GM21526 (cell line): ENCODE measurements around the gene PLA2G10.
"Not testable (repeated sequence)": the region's sequence is repeated elsewhere in the genome, so short reads cannot be mapped to it uniquely, and the experiment has no call there.

Source experiments
- ATAC-seq: cut with Tn5 transposase; IDR thresholded peaks from one replicate; pipeline ENCODE4 v1.9.1; 2021; ENCODE audit warnings: moderate library complexity; ENCODE audit not compliant: unreplicated experiment, low FRiP score

Gene PLA2G10, protein sequence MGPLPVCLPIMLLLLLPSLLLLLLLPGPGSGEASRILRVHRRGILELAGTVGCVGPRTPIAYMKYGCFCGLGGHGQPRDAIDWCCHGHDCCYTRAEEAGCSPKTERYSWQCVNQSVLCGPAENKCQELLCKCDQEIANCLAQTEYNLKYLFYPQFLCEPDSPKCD

DNA sequence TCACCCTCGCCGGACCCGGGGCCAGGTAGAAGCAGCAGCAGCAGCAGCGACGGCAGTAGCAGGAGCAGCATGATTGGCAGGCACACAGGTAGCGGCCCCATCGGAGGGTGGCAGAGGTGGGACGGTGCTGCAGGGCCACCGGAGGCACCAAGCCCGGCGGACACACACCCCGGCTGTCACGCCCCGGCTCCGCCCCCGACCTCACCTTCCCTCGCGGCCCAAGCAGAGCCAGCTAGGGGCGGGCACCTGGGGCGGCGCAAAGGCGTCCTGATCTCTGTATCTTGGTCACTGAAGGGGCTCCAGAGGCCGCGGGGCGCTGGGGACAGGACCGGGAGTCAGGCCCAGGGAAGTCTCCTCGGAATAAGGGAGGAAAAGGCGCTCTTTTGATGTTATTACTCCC, at the start of gene PLA2G10:
TSS of gene PLA2G10 (minus strand) at position 180 of the 400 bp plus-strand sequence. CDS start at position 101, 79 bp downstream.
- not testable (repeated sequence) for ATAC-seq

DNA sequence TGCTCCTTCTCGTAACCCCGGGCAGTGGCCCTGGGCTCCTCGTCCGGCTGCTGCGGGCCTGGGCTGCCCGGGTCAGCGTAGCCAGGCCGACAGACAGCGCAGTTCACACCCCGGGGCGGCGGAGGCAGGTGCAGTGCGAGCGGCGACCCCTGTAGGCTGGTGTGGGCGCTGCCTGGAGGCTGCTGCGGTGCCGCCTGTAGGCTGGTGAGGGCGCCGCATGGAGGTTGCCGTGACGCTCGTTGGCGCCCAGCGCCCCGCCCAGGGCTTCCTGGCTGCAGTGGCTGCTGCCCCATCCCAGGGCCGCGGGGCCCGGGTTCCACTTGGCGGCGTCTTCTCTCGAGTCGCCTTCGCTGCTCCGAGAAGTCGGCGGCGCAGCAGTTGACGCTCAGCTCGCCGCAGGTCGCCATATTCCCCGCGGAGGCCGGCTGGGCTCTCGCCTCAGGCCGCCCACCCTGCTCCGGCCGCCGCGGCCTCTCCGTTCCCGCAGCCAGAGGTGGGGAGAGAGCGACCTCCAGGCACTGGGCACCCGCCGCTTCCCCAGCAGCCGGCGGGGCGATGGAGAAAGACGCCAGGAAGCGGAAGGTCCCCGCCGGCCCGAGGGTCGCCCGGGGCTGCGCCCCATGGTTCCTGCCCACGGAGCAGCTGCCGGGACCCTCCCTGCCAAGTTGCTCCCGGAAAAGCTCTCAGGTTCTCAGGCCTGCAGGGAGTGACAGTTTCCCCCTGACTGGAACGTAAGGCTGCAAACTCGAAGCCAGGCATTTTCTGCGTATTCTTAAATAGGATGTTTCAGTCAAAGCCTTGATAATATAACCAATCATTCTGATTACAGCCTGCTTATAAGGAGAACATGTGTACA, 48.4 kb upstream of the PLA2G10 start, which contains the start of gene NPIPA2:
TSS of gene NPIPA2 (plus strand) at position 261 of the 856 bp plus-strand sequence. CDS start 5,533 bp downstream, outside the sequence.
- peak; percentile 95 for ATAC-seq

DNA sequence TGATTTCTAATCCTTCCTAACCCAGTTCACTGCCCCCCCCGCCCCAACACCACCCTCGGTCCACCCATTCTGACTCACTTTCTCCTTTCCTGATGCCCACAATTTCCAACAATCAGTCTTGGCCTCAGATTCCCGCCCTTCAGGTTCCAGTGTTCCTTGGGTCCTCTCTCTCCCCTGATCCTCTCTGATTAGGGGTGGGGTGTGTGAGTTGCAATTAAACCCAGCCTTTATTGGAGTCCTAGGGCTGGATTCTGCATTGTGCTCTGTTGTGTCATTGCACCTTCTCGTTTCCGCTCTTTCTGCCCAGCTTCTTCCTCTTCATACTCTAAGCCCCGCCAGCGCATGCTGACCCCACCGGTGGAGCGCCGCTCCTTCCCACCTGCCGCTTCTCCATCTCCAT, 47.7 kb upstream of the PLA2G10 start:
- not testable (repeated sequence) for ATAC-seq

DNA sequence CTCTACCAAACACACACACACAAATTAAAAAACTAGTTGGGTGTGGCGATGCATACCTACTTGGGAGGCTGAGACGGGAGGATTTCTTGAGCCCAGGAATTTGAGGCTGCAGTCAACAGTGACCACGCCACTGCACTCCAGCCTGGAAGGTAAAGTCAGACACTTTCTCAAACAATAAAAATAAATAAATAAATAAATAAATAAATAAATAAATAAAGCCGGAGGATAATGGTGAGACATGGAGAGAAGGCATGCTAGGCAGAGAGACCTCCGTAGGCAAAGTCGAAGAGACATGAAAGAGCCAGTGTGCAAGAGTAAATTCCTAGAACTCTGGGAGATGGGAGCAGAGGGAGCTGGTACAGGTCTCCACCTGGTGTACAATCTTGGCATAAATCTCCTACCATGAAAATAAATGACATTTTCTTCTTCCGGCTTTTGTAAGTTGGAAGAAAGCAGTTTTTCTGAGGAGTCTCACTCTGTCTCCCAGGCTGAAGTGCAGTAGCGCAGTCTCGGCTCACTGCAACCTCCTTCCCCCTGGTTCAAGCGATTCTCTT, 46.8 kb upstream of the PLA2G10 start:
- not testable (repeated sequence) for ATAC-seq

- not testable (repeated sequence) for ATAC-seq
These were observed 39.1 kb upstream of the PLA2G10 start for GRCh38 chr16:14733233-14733632.

- peak; percentile 93 for ATAC-seq
These were observed 9.3 kb upstream of the PLA2G10 start, which contains the start of gene NPIPA3 for GRCh38 chr16:14703156-14704011. Gene NPIPA3, plus strand, starts transcription at chr16:14703411. Its CDS starts 5,533 bp downstream, at chr16:14708944.

GRCh38 chr16:14702672-14703071, 8.6 kb upstream of the PLA2G10 start:
- ATAC-seq: not testable (repeated sequence)

DNA sequence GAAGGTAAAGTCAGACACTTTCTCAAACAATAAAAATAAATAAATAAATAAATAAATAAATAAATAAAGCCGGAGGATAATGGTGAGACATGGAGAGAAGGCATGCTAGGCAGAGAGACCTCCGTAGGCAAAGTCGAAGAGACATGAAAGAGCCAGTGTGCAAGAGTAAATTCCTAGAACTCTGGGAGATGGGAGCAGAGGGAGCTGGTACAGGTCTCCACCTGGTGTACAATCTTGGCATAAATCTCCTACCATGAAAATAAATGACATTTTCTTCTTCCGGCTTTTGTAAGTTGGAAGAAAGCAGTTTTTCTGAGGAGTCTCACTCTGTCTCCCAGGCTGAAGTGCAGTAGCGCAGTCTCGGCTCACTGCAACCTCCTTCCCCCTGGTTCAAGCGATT, 7.8 kb upstream of the PLA2G10 start:
- not testable (repeated sequence) for ATAC-seq

GRCh38 chr16:14685870-14686793, 8.0 kb downstream of the PLA2G10 start:
- not testable (repeated sequence) for ATAC-seq

GRCh38 chr16:14682121-14682520, 12.0 kb downstream of the PLA2G10 start:
- no peak for ATAC-seq

DNA sequence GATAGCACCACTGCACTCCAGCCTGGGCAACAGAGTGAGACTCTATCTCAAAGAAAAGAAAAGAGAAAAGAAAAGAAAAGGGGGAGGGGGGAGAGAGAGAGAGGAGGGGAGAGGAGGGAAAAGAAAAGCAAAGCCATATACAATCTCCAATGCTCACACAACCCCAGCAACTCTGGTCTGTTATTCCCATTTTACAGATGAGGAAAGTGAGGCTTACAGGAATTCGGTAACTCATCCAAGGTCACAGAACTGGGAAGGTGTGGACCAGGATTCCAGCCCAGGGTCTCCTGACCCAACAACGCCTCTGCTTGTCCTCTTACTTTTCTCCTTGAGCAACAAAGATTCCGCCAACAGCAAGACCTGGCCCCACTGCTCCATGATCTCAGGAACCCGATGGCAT, 13.0 kb downstream of the PLA2G10 start:
- no peak for ATAC-seq

- not testable (repeated sequence) for ATAC-seq
These were observed 13.7 kb downstream of the PLA2G10 start for GRCh38 chr16:14680396-14680795.

DNA sequence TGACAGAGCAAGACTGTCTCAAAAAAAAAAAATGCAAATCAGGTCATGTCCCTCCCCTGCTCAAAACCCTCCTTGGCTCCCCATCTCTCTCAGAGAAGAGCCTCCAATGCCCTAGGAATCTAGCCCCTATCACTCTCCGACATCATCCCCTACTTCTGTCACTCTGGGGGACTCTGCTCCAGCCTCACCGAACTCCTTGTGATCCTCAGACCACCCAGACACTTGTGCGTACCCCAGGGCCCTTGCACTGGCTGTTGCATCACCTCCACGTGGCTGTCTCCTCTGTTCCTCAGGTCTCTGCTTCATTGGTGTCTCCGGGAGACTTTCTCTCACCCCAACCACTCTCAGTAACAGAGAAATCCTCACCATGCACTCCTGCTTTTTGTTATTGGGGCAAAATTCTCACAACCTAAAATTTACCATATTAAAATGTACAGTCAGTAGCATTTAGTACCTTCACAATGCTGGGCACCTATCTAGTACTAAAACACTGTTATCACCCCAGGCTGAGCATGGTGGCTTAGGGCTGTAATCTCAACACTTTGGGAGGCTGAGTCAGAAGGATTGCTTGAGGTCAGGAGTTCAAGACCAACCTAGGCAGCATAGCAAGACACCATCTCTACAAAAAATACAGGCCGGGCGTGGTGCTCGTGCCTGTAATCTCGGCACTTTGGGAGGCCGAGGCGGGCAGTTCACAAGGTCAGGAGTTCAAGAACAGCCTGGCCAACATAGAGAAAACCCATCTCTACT, 15.2 kb downstream of the PLA2G10 start:
- no peak for ATAC-seq

- ATAC-seq: no peak
These were observed 16.5 kb downstream of the PLA2G10 start for GRCh38 chr16:14677627-14678026.

DNA sequence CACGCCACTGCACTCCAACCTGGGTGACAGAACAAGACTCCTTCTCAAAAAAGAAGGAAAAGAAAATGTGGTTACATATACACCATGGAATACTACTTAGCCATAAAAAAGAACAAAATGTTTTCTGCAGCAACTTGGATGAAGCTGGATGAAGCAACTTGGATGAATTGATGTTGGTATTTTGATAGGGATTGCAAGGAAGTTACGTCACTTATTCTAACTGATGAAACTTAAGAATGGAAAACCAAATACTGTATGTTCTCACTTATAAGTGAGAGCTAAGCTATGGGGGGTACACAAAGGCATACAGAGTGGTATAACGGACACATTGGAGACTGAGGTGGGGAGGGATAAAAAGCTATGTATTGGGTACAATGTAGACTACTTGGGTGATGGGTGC, 17.5 kb downstream of the PLA2G10 start:
- ATAC-seq: no peak

DNA sequence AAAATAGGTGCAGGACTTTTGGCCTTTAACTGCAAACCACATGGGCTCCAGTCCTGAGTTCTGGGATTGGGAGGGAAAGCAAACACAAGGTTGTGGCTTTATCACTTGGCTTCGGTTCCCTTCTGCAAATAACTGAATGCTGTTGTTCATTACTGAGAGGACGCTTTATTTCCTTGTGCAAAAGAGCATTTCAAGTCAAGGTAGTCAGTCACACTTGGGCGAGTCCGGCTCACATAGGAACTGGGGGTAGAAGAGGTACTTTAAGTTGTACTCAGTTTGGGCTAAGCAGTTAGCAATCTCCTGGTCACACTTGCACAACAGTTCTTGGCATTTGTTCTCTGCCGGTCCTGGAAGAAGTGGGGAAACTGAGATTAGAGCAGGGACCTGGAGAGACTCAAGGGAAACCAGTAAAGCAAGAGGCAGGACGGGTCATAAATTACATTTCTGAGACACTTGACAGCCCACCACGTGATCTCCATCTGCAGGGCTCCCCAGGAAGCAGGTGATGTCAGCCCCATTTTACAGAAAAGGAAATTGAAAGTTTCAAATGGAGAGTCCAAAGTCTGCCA, 21.6 kb downstream of the PLA2G10 start:
- no peak for ATAC-seq

GRCh38 chr16:14669776-14670175, 24.3 kb downstream of the PLA2G10 start:
- ATAC-seq: no peak

DNA sequence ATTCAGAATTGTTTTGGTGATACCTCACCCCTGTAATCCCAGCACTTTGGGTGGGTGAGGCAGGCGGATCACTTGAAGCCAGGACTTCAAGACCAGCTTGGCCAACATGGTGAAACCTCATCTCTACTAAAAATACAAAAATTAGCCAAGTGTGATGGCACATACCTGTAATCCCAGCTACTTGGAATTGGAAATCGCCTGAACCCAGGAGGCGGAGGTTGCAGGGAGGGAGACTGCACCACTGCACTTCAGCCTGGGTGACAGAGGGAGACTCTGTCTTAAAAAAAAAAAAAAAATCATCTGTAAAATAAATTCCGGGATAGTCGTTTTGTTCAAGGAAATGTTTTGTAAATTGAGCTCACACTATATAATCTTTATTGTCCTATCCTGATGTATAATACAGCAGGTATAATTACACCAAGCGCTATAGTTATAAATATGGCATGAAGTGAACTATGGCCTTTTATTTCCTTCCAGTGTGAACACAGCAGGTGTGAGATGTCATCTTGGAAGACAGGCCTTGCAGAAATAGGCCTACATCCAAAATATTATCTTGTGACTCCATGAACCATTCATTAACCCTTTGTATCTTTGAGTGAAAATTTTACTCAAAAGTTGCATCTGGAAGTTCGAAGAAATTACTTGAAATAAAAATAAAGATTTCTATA, 25.4 kb downstream of the PLA2G10 start:
- ATAC-seq: no peak
